ENCODE data around the gene CD200R1L.

CD200R1L gene

GRCh38 chr3:112875561-112875960 is 28.9 kb upstream of the CD200R1L start:
- no peak for TF ChIP-seq CTCF (IDR thresholded peaks at IDR 0.05; ENCODE audit: borderline replicate concordance, control extremely low read depth, extremely low read depth, insufficient read depth, missing control alignments)
- in situ Hi-C loops (cut with MboI; ENCODE audit: low sequenced_read_pairs, unreplicated experiment) = no loop called here
- no peak for DNase-seq (ENCODE audit: low spot score)

DNA sequence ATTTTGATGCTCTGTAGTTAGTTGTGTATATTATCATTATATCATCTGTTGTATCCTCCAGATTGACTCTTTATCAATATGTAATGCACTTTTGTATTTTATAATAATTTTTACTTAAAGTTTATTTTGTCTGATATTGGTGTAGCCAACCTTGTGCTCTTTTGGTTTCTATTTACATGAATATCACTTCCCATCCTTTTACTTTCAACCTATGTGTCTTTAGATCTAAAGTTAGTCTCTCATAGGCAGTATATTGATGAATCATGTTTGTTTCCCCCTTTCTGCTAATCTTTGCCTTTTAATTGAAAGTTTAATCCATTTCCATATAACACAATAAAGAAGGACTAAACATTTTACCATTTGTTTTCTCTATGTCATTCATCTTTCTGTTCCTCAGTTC is 28.1 kb upstream of the CD200R1L start:
- no peak for DNase-seq (ENCODE audit: low spot score)
- in situ Hi-C loops (cut with MboI; ENCODE audit: low sequenced_read_pairs, unreplicated experiment) = no loop called here
- TF ChIP-seq CTCF (IDR thresholded peaks at IDR 0.05; ENCODE audit: borderline replicate concordance, control extremely low read depth, extremely low read depth, insufficient read depth, missing control alignments) = no peak

- no peak for DNase-seq (ENCODE audit: low spot score)
- in situ Hi-C loops (cut with MboI; ENCODE audit: low sequenced_read_pairs, unreplicated experiment) = no loop called here
- no peak for TF ChIP-seq CTCF (IDR thresholded peaks at IDR 0.05; ENCODE audit: borderline replicate concordance, control extremely low read depth, extremely low read depth, insufficient read depth, missing control alignments)
Measured at GRCh38 chr3:112873632-112874031, 27.0 kb upstream of the CD200R1L start.

- DNase-seq (ENCODE audit: low spot score) = no peak
- in situ Hi-C loops (cut with MboI; ENCODE audit: low sequenced_read_pairs, unreplicated experiment) = no loop called here
- TF ChIP-seq CTCF (IDR thresholded peaks at IDR 0.05; ENCODE audit: borderline replicate concordance, control extremely low read depth, extremely low read depth, insufficient read depth, missing control alignments) = no peak
Measured at GRCh38 chr3:112871735-112872134, 25.1 kb upstream of the CD200R1L start.

DNA sequence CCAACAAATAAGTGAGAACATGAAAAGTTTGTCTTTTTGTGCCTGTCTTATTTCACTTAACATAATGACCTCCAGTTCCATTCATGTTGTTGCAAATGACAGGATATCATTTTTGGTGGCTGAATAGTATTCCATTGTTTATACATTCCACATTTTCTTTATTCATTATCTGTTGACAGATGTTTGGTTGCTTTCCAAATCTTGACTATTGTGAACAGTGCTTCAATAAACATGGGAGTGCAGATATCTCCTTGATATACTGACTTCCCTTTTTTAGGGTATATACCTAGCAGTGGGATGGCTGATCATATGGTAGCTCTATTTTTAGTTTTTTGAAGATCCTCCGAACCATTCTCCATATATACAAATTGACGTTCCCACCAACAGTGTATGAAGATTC is 19.1 kb upstream of the CD200R1L start:
- no peak for TF ChIP-seq CTCF (IDR thresholded peaks at IDR 0.05; ENCODE audit: borderline replicate concordance, control extremely low read depth, extremely low read depth, insufficient read depth, missing control alignments)
- DNase-seq (ENCODE audit: low spot score) = no peak
- in situ Hi-C loops (cut with MboI; ENCODE audit: low sequenced_read_pairs, unreplicated experiment) = no loop called here

DNA sequence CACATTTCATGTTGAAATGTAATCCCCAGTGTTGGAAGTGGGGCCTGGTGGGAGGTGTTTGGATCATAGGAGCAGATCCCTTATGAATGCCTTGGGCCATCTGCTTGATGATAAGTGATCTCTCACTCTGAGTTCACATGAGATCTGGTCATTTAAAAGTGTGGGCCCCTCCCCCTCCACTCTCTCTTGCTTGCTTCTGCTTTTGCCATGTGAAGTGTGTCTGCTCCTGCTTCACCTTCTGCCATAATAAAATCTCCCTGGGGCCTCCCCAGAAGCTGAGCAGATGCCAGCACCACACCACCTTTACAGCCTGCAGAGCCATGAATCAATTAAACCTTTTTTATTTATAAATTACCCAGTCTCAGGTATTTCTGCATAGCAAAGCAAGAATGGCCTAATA is 14.2 kb upstream of the CD200R1L start:
- in situ Hi-C loops (cut with MboI; ENCODE audit: low sequenced_read_pairs, unreplicated experiment) = no loop called here
- no peak for TF ChIP-seq CTCF (IDR thresholded peaks at IDR 0.05; ENCODE audit: borderline replicate concordance, control extremely low read depth, extremely low read depth, insufficient read depth, missing control alignments)
- no peak for DNase-seq (ENCODE audit: low spot score)

Data from GM13976 (cell line).